Ishikawa (cell line): ENCODE measurements around the gene BICDL1.

Experiments
- CREB1 ChIP-seq: IDR thresholded peaks from 2 replicates; pipeline ENCODE4 v1.6.1; 2012; ENCODE audit warnings: low read depth
- EP300 ChIP-seq: IDR thresholded peaks from 2 replicates; pipeline ENCODE4 v1.6.1; 2012; ENCODE audit warnings: borderline replicate concordance
- FOXM1 ChIP-seq: IDR thresholded peaks from 2 replicates; pipeline ENCODE4 v1.6.1; 2012; ENCODE audit warnings: low read depth, borderline replicate concordance
- MAX ChIP-seq: IDR thresholded peaks from 2 replicates; pipeline ENCODE4 v1.6.1; 2012
- NFIC ChIP-seq: IDR thresholded peaks from 2 replicates; pipeline ENCODE4 v1.6.1; 2012
- RAD21 ChIP-seq: IDR thresholded peaks from 2 replicates; pipeline ENCODE4 v1.6.1; 2012; ENCODE audit warnings: low read depth
- TAF1 ChIP-seq: IDR thresholded peaks from 2 replicates; pipeline ENCODE4 v1.6.1; 2012; ENCODE audit warnings: low read depth, mild to moderate bottlenecking
- TCF12 ChIP-seq: IDR thresholded peaks from 2 replicates; pipeline ENCODE4 v1.6.1; 2012; ENCODE audit warnings: low read depth
- TEAD4 ChIP-seq: IDR thresholded peaks from 2 replicates; pipeline ENCODE4 v1.6.1; 2012
- TF ChIP-seq, protein P1 (sequence below): IDR thresholded peaks from 2 replicates; pipeline ENCODE4 v1.6.1; 2012; ENCODE audit warnings: low read depth, mild to moderate bottlenecking

GRCh38 chr12:119949594-119949993 is 39.4 kb upstream of the BICDL1 start:
- TF ChIP-seq MAX (no peak), CREB1 (no peak), EP300 (no peak), TAF1 (no peak), TEAD4 (no peak), NFIC (no peak), FOXM1 (no peak), TCF12 (no peak), RAD21 (no peak)
- TF ChIP-seq, protein P1, sequence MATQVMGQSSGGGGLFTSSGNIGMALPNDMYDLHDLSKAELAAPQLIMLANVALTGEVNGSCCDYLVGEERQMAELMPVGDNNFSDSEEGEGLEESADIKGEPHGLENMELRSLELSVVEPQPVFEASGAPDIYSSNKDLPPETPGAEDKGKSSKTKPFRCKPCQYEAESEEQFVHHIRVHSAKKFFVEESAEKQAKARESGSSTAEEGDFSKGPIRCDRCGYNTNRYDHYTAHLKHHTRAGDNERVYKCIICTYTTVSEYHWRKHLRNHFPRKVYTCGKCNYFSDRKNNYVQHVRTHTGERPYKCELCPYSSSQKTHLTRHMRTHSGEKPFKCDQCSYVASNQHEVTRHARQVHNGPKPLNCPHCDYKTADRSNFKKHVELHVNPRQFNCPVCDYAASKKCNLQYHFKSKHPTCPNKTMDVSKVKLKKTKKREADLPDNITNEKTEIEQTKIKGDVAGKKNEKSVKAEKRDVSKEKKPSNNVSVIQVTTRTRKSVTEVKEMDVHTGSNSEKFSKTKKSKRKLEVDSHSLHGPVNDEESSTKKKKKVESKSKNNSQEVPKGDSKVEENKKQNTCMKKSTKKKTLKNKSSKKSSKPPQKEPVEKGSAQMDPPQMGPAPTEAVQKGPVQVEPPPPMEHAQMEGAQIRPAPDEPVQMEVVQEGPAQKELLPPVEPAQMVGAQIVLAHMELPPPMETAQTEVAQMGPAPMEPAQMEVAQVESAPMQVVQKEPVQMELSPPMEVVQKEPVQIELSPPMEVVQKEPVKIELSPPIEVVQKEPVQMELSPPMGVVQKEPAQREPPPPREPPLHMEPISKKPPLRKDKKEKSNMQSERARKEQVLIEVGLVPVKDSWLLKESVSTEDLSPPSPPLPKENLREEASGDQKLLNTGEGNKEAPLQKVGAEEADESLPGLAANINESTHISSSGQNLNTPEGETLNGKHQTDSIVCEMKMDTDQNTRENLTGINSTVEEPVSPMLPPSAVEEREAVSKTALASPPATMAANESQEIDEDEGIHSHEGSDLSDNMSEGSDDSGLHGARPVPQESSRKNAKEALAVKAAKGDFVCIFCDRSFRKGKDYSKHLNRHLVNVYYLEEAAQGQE: no peak
